Tibial artery (tissue), 4 donors: ENCODE data around the gene CBX7.

Experiments
- DNase-seq, 2 donors: peaks; one replicate each; pipeline ENCODE4 v3.0.0-alpha.2; 2019
- H3K27ac ChIP-seq, 2 donors: fragments of 200-600 bp; sonication (generic) in 1 of 2; 1 replicate in 1 of 2; 2 replicates in 1 of 2; pipeline ENCODE4 v1.5.1; 2018 to 2019; ENCODE audit warnings: mild to moderate bottlenecking in 1 of 2
- H3K27me3 ChIP-seq, 2 donors: fragments of 200-600 bp; sonication (generic) in 1 of 2; one replicate each; pipeline versions ENCODE4 v1.5.1 to v1.6.0; 2016 to 2019
- H3K36me3 ChIP-seq, 3 donors: fragments of 200-600 bp; sonication (generic) in 2 of 3; one replicate each; pipeline ENCODE4 v1.5.1; 2016 to 2019; ENCODE audit warnings: mild to moderate bottlenecking in 2 of 3
- H3K4me1 ChIP-seq, 4 donors: fragments of 200-600 bp; sonication (generic) in 2 of 4; 1 replicate in 3 of 4; 2 replicates in 1 of 4; pipeline ENCODE4 v1.5.1; 2016 to 2019
- H3K4me3 ChIP-seq, 2 donors: fragments of 200-600 bp; sonication (generic) in 1 of 2; 1 replicate in 1 of 2; 2 replicates in 1 of 2; pipeline ENCODE4 v1.5.1; 2018 to 2019; ENCODE audit warnings: mild to moderate bottlenecking in 2 of 2
- H3K9me3 ChIP-seq, 3 donors: fragments of 200-600 bp; sonication (generic) in 1 of 3; one replicate each; pipeline ENCODE4 v1.5.1; 2016 to 2019
- CTCF ChIP-seq, 2 experiments: fragments of 200-600 bp in 1 of 2; fragments of 450-650 bp in 1 of 2; IDR thresholded peaks; one replicate each; pipeline ENCODE4 v1.5.1; 2017 to 2019; ENCODE audit warnings: antibody characterized with exemption in 2 of 2, mild to moderate bottlenecking in 1 of 2, moderate library complexity in 1 of 2
- intact Hi-C: fragments of 100-400 bp; cut with DNase I; formaldehyde crosslinking; loops from one replicate; pipeline ENCODE4 v1.15.0; 2023; ENCODE audit warnings: low total_unique reads

Gene CBX7

GRCh38 chr22:39106326-39106725 is 46.2 kb downstream of the CBX7 start:
- Histone ChIP-seq H3K9me3 (no peaks in the 10 kb centered on the region), H3K4me1 (no peaks in the 10 kb centered on the region), H3K27me3 (peaks cover 0 to 6% of the 10 kb centered on the region in 2 donors), H3K36me3 (no peaks in the 10 kb centered on the region), H3K4me3 (no peak overlapping the region), H3K27ac (no peak overlapping the region)
- intact Hi-C loops = no loop called here
- no peak for DNase-seq
- no peak for TF ChIP-seq CTCF (IDR thresholded peaks at IDR 0.05)

DNA sequence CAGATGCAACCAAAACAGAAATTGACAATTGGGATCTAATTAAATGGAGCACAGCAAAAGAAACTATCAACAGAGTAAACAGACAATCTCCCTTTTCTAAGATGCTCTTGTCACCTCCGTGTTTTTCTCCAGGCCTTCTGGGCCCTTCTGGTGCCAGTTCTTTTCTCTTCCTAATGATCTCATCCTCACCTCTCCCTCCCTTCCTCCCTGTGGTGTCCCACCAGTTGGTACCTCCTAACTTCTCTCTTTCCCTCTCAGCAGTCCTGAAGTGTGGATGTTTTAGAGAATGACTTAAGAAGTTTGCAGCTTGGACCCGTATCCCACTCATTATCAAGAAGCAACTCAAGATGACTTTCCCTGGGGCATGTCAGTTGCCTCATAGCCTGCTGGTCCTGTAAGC is 49.0 kb downstream of the CBX7 start:
- no peak for TF ChIP-seq CTCF (IDR thresholded peaks at IDR 0.05)

DNA sequence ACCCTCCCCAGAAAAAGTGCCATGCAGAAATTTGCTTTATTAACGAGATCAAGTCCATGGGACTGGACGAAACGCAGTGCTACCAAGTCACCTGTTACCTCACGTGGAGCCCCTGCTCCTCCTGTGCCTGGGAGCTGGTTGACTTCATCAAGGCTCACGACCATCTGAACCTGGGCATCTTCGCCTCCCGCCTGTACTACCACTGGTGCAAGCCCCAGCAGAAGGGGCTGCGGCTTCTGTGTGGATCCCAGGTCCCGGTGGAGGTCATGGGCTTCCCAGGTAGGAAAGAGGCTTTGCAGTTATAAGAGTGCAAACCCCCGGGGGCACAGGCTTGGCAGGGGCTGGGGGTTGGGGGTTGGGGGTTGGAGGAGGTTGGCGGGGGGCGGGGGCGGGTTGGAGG is 51.3 kb downstream of the CBX7 start:
- H3K9me3 ChIP-seq = no peaks in the 10 kb centered on the region
- no peak for TF ChIP-seq CTCF (IDR thresholded peaks at IDR 0.05)
- intact Hi-C loops = no loop called here

More for the DNA sequence above, 49.0 kb downstream of the CBX7 start:
- DNase-seq = no peak
- H3K4me3 ChIP-seq = no peak overlapping the region
- no peaks in the 10 kb centered on the region for H3K36me3 ChIP-seq
- H3K27ac ChIP-seq = no peak overlapping the region
- intact Hi-C loops = no loop called here
- no peaks in the 10 kb centered on the region for H3K9me3 ChIP-seq
- no peaks in the 10 kb centered on the region for H3K4me1 ChIP-seq
- peaks cover 0 to 9% of the 10 kb centered on the region in 2 donors for H3K27me3 ChIP-seq

DNA sequence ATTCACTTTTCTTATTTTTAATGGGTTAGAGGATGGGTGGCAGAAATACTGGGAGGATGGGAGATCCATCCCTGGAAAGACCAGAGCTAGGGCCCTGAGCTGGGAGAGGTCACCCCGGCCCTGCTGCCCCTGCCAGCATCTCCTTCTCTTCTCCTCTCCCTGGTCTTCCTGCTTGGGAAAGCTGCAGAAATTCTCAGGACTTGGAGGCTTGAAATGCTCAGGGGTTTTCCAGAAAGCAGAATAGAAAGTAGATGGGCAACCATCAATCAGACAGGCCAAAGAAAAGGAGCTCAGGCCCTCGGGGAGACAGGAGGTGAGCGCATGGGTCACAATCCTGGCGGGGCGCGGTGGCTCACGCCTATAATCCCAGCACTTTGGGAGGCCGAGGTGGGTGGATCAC is 53.9 kb downstream of the CBX7 start:
- Histone ChIP-seq H3K9me3 (no peaks in the 10 kb centered on the region), H3K27me3 (peaks cover 0 to 9% of the 10 kb centered on the region in 2 donors), H3K36me3 (no peaks in the 10 kb centered on the region), H3K4me3 (no peak overlapping the region), H3K27ac (no peak overlapping the region), H3K4me1 (peaks cover 0 to 4% (median 0%) of the 10 kb centered on the region in 4 donors)
- no peak for TF ChIP-seq CTCF (IDR thresholded peaks at IDR 0.05)
- DNase-seq = no peak
- intact Hi-C loops = no loop called here

More for the DNA sequence above, 51.3 kb downstream of the CBX7 start:
- peaks cover 0 to 9% of the 10 kb centered on the region in 2 donors for H3K27me3 ChIP-seq
- peaks cover 0 to 4% (median 0%) of the 10 kb centered on the region in 4 donors for H3K4me1 ChIP-seq
- DNase-seq = no peak
- H3K27ac ChIP-seq = no peak overlapping the region
- no peaks in the 10 kb centered on the region for H3K36me3 ChIP-seq
- H3K4me3 ChIP-seq = no peak overlapping the region

GRCh38 chr22:39098026-39098425 is 54.5 kb downstream of the CBX7 start:
- no peak for DNase-seq
- Histone ChIP-seq H3K27me3 (peaks cover 0 to 9% of the 10 kb centered on the region in 2 donors), H3K36me3 (no peaks in the 10 kb centered on the region), H3K4me1 (peaks cover 0 to 4% (median 0%) of the 10 kb centered on the region in 4 donors), H3K27ac (no peak overlapping the region), H3K9me3 (no peaks in the 10 kb centered on the region), H3K4me3 (no peak overlapping the region)
- no peak for TF ChIP-seq CTCF (IDR thresholded peaks at IDR 0.05)
- intact Hi-C loops = no loop called here
